ENCODE results near the gene TBC1D8. TPM values are rescaled to one million over a fixed set of nuclear protein-coding genes. Genes with fewer than 3 reads are reported as not detected.

TBC1D8 gene
- total and polyA plus RNA-seq, 2 experiments from 2014 or later = 18.0 to 36.9 TPM

DNA sequence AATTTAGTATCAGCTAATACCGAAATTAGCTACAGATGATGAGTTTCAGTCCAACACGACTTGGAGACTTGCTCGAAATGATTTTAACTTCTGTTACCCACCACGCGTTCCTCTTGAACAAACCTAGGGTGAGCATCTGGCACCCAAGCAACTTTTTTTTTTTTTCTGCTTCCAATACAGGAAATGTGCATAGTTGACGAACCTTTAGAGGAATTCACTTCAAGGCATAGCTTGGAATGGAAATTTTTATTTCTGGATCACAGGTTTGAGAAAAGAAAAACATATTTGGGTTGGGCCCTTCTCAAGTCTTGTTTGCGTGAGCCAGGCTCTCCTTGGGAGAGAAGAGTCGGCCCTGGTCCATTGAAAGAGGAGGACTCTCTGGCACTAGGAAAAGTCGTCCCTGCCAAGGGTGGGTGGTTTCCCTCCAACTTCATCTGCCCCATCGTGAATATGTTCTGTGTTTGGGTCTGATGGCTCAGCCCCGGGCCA is 186.5 kb downstream of the TBC1D8 start:
- no peak overlapping the region for H3K4me2 ChIP-seq
- H3K36me3 Mint-ChIP-seq (ENCODE audit: low read depth) = no peaks in the 10 kb centered on the region

GRCh38 chr2:100964222-100964621 is 187.0 kb downstream of the TBC1D8 start:
- Histone ChIP-seq H3K9me2 (ENCODE audit: insufficient read depth) (peaks cover 8% of the 10 kb centered on the region; the same call in 1 of the 2 replicates), H3K4me2 (no peak overlapping the region), H3K27ac (ENCODE audit: low read depth) (no peak overlapping the region), H3K4me1 (ENCODE audit: insufficient read depth) (no peaks in the 10 kb centered on the region), H4K20me1 (replicated peaks; ENCODE audit: insufficient read depth) (no peaks in the 10 kb centered on the region), H3K36me3 (ENCODE audit: insufficient read depth) (no peaks in the 10 kb centered on the region), H3K79me2 (replicated peaks; ENCODE audit: insufficient read depth) (no peaks in the 10 kb centered on the region), H2AFZ (no peak overlapping the region), H3K27me3 (ENCODE audit: insufficient read depth) (no peaks in the 10 kb centered on the region), H3K4me3 (no peak overlapping the region), H3F3A (replicated peaks; ENCODE audit: low read depth) (no peaks in the 10 kb centered on the region)
- TF ChIP-seq JUNB (IDR thresholded peaks at IDR 0.05; ENCODE audit: unreplicated experiment) (no peak), POLR2AphosphoS5 (IDR thresholded peaks at IDR 0.05; ENCODE audit: low read depth) (no peak), ZNF114 (CRISPR knock-in tag; IDR thresholded peaks at IDR 0.05) (no peak), CTCF (conservative IDR thresholded peaks at IDR 0.05; ENCODE audit: low read depth in 2 of 2) (no peak), STAT1 (IDR thresholded peaks at IDR 0.05; ENCODE audit: unreplicated experiment) (no peak), ZNF331 (CRISPR knock-in tag; IDR thresholded peaks at IDR 0.05; ENCODE audit: low read depth) (no peak), EZH2 (IDR thresholded peaks at IDR 0.05; ENCODE audit: low read depth, unreplicated experiment) (no peak)
- peaks cover 3% of the 10 kb centered on the region for H3K27me3 Mint-ChIP-seq (ENCODE audit: insufficient read depth, low read depth, poor library complexity)
- no peaks in the 10 kb centered on the region for H3K9me3 Mint-ChIP-seq
- no peak for DNase-seq (ENCODE audit: low spot score)
- no peaks in the 10 kb centered on the region for H3K36me3 Mint-ChIP-seq (ENCODE audit: low read depth)
- no peak for ATAC-seq
- no peak overlapping the region for H3K27ac Mint-ChIP-seq
- peaks cover 9% of the 10 kb centered on the region for H3K4me1 Mint-ChIP-seq
- no peak overlapping the region for H3K4me3 Mint-ChIP-seq

More for the DNA sequence above, 186.5 kb downstream of the TBC1D8 start:
- Histone ChIP-seq H3K79me2 (replicated peaks; ENCODE audit: insufficient read depth) (no peaks in the 10 kb centered on the region), H3K4me1 (ENCODE audit: insufficient read depth) (no peaks in the 10 kb centered on the region), H3K36me3 (ENCODE audit: insufficient read depth) (no peaks in the 10 kb centered on the region), H3F3A (replicated peaks; ENCODE audit: low read depth) (no peaks in the 10 kb centered on the region), H3K4me3 (no peak overlapping the region), H3K27me3 (ENCODE audit: insufficient read depth) (no peaks in the 10 kb centered on the region), H3K27ac (ENCODE audit: low read depth) (no peak overlapping the region), H2AFZ (no peak overlapping the region), H3K9me2 (ENCODE audit: insufficient read depth) (peaks cover 8% of the 10 kb centered on the region; the same call in 1 of the 2 replicates), H4K20me1 (replicated peaks; ENCODE audit: insufficient read depth) (no peaks in the 10 kb centered on the region)
- no peak for ATAC-seq
- H3K9me3 Mint-ChIP-seq = no peaks in the 10 kb centered on the region
- H3K4me1 Mint-ChIP-seq = peaks cover 9% of the 10 kb centered on the region
- TF ChIP-seq POLR2AphosphoS5 (IDR thresholded peaks at IDR 0.05; ENCODE audit: low read depth) (no peak), ZNF331 (CRISPR knock-in tag; IDR thresholded peaks at IDR 0.05; ENCODE audit: low read depth) (no peak)
- no peak overlapping the region for H3K4me3 Mint-ChIP-seq
- H3K27ac Mint-ChIP-seq = no peak overlapping the region
- H3K27me3 Mint-ChIP-seq (ENCODE audit: insufficient read depth, low read depth, poor library complexity) = peaks cover 3% of the 10 kb centered on the region
- DNase-seq (ENCODE audit: low spot score) = no peak

DNA sequence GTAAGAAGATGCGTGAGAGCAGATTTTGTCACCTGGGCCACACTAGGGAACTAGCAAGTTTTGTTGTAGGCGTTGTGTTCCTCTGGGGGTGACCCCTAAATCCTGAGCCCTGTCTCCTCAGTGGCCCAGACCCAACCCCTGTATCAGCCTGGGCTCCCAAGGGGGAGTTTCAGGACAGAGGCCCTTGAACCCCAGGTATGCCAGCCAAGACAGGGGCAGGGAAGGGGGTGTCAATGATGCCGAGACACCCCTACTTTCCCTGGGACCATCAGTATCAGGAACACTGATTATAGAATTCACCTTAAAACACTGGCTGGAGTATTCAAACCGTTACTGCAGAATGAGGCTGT is 188.2 kb downstream of the TBC1D8 start:
- H4K20me1 ChIP-seq (replicated peaks; ENCODE audit: insufficient read depth) = no peaks in the 10 kb centered on the region
- H3K4me3 ChIP-seq = no peak overlapping the region
- peaks cover 8% of the 10 kb centered on the region; the same call in 1 of the 2 replicates for H3K9me2 ChIP-seq (ENCODE audit: insufficient read depth)
- no peaks in the 10 kb centered on the region for H3K36me3 ChIP-seq (ENCODE audit: insufficient read depth)
- DNase-seq (ENCODE audit: low spot score) (no peak), ATAC-seq (no peak)
- H3F3A ChIP-seq (replicated peaks; ENCODE audit: low read depth) = no peaks in the 10 kb centered on the region
- H3K79me2 ChIP-seq (replicated peaks; ENCODE audit: insufficient read depth) = no peaks in the 10 kb centered on the region
- H3K4me1 ChIP-seq (ENCODE audit: insufficient read depth) = no peaks in the 10 kb centered on the region
- Mint-ChIP-seq H3K9me3 (no peaks in the 10 kb centered on the region), H3K36me3 (ENCODE audit: low read depth) (no peaks in the 10 kb centered on the region), H3K4me3 (no peak overlapping the region), H3K27ac (no peak overlapping the region), H3K4me1 (peaks cover 9% of the 10 kb centered on the region), H3K27me3 (ENCODE audit: insufficient read depth, low read depth, poor library complexity) (peaks cover 3% of the 10 kb centered on the region)
- H3K4me2 ChIP-seq = no peak overlapping the region
- no peak overlapping the region for H3K27ac ChIP-seq (ENCODE audit: low read depth)
- H2AFZ ChIP-seq = no peak overlapping the region
- H3K27me3 ChIP-seq (ENCODE audit: insufficient read depth) = no peaks in the 10 kb centered on the region
- TF ChIP-seq CTCF (conservative IDR thresholded peaks at IDR 0.05; ENCODE audit: low read depth in 2 of 2) (no peak), EZH2phosphoT487 (IDR thresholded peaks at IDR 0.05; ENCODE audit: unreplicated experiment) (no peak), ETS1 (IDR thresholded peaks at IDR 0.05) (no peak), ZNF114 (CRISPR knock-in tag; IDR thresholded peaks at IDR 0.05) (no peak), JUNB (IDR thresholded peaks at IDR 0.05; ENCODE audit: unreplicated experiment) (no peak), ZNF331 (CRISPR knock-in tag; IDR thresholded peaks at IDR 0.05; ENCODE audit: low read depth) (no peak), POLR2AphosphoS5 (IDR thresholded peaks at IDR 0.05; ENCODE audit: low read depth) (no peak), CREB1 (CRISPR knock-in tag; IDR thresholded peaks at IDR 0.05; ENCODE audit: low read depth) (no peak)

Data from GM23338 (cell line).